RPMI7951 (cell line): ENCODE data around the gene PRM2. TPM values are rescaled to one million over a fixed set of nuclear protein-coding genes. Genes with fewer than 3 reads are reported as not detected.

Experiments
- DNase-seq: peaks from one replicate; pipeline ENCODE4 v3.0.0-alpha.2; 2012; ENCODE audit warnings: low read depth
- total RNA-seq: library from RNA; depleted of rRNA; stranded (reverse); fragments of >200 nt; shearing (Covaris generic); gene quantifications from 2 replicates; pipeline ENCODE4 v1.2.3, GENCODE V29; 2014; rRNA removed

The PRM2 gene
- total RNA-seq, 1 experiment from 2014 or later: not detected

DNA sequence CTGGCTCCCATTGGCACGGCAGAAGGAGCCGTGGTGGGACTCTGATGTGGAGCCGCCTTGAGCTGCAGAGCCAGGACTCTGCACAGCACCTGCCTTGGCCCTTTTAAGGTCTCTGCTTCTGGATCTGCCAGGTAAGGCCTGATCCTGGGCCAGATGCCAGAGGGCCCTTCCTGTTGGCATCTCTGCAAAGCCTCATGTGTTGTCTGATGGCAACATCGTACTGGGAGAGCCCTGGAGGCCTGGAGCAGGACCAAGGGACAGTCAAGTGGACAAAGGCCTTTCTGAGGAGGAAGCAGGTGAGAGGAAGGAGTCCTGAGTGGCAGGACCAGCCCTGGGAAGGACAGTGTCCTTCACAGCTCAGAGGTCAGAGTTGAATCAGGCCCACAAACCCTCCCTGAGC, 46.4 kb downstream of the PRM2 start:
- no peak for DNase-seq

- DNase-seq: no peak
Measured at GRCh38 chr16:11229432-11229831, 46.8 kb downstream of the PRM2 start.

DNA sequence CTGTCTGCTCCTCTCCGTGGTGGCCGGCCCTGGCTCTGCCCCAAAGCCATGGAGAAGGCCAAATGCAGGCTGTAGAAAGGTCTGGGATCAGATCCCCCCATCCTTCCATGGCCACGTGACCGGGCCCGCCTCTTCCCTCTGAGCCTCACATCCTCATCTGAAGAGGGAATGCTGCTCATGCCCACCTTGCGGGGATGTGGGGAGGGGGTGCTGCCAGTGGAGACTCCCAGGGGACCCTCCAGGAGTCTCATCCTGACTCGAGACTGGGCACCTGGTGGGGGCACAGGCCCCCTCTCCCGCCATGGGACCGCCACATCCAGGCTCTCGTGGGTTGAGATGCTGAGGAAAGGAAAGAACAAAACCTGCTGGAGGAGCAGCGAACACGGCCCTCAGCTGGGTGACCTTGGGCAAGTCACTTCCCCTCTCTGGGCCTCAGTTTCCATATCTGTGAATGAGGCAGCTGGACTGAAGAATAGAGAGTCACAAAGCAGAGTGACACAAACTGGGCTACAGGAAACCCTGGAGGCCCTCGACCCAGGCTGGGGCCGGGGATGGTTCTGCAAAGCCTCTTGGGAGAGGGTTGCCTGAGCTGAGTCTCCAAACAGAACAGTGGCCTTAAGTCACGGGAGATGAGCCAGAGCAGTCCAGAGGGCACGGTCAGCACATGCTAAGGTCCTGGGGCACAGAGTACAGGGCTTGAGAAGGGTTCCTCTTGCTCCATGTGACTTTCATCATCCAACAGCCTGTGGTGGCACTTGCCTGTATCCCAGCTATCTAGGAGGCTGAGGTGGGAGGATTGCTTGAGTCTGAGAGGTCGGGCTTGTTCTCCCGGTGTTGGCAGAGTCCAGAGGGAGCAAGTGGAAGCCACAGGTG, 50.4 kb downstream of the PRM2 start:
- no peak for DNase-seq

Other genes starting within 250 kb of the PRM2 start
- 17.1 and 21.2 TPM in 2 replicates for gene SOCS1, start 20.3 kb downstream of the PRM2 start, total RNA-seq
- gene TNP2, start 7.2 kb downstream of the PRM2 start, total RNA-seq: not detected in 2 replicates
- not detected in 2 replicates for gene PRM3, start 2.9 kb downstream of the PRM2 start, total RNA-seq
- gene PRM1, start 4.8 kb upstream of the PRM2 start, total RNA-seq: not detected in 2 replicates
- 33.2 and 33.4 TPM in 2 replicates for gene RMI2, start 69.0 kb upstream of the PRM2 start, total RNA-seq